Stimulated activated naive B cell treated with anti-CD40 and anti-IgM and Interleukin-4, amounts not matched to agents 10 μg/mL and 1 μg/mL and 100 μg/mL, for 72 hours (primary cell): ENCODE results near the gene GCK.
"Not testable (repeated sequence)": the region's sequence is repeated elsewhere in the genome, so short reads cannot be mapped to it uniquely, and the experiment has no call there.

ENCODE experiments used
- ATAC-seq, 2 donors: fragments of 150-1000 bp; cut with Tn5 transposase; replicated peaks; 2 replicates each; pipeline ENCODE4 v1.10.0; 2021; ENCODE audit warnings: moderate library complexity in 1 of 2
- DNase-seq: peaks from one replicate; pipeline ENCODE4 v3.0.0; 2021
- H3K27ac Mint-ChIP-seq: one replicate; pipeline ENCODE4 v1.8.0; 2022; ENCODE audit warnings: mild to moderate bottlenecking, mixed read lengths
- H3K27me3 Mint-ChIP-seq, 2 donors: one replicate each; pipeline ENCODE4 v1.8.0; 2022; ENCODE audit warnings: mixed read lengths in 2 of 2
- H3K36me3 Mint-ChIP-seq, 2 donors: one replicate each; pipeline ENCODE4 v1.8.0; 2022; ENCODE audit warnings: mixed read lengths in 2 of 2, mild to moderate bottlenecking in 1 of 2
- H3K4me1 Mint-ChIP-seq, 2 donors: one replicate each; pipeline ENCODE4 v1.8.0; 2022; ENCODE audit warnings: mixed read lengths in 2 of 2, mild to moderate bottlenecking in 1 of 2
- H3K4me3 Mint-ChIP-seq, 2 donors: one replicate each; pipeline ENCODE4 v1.8.0; 2022; ENCODE audit warnings: mild to moderate bottlenecking in 2 of 2, mixed read lengths in 2 of 2, moderate library complexity in 1 of 2
- H3K9me3 Mint-ChIP-seq, 2 donors: one replicate each; pipeline ENCODE4 v1.8.0; 2022; ENCODE audit warnings: mixed read lengths in 2 of 2, mild to moderate bottlenecking in 1 of 2

The GCK gene

DNA sequence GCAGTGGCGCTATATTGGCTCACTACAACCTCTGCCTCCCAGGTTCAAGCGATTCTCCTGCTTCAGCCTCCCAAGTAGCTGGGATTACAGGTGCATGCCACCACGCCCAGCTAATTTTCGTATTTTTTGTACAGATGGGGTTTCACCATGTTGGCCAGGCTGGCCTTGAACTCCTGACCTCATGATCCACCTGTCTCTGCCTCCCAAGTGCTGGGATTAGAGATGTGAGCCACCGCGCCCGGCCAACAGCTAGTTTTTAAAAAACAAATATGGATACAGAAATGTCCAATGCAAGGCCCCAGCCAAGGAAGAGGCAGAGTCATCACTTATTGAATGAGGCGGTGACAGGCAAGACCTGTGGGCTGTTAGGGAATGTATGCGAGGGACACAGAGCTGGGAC lies 17.3 kb downstream of the GCK start:
- not testable (repeated sequence) for H3K36me3 Mint-ChIP-seq, H3K9me3 Mint-ChIP-seq, H3K27me3 Mint-ChIP-seq, DNase-seq, H3K27ac Mint-ChIP-seq, ATAC-seq, H3K4me3 Mint-ChIP-seq
- H3K4me1 Mint-ChIP-seq: peaks cover 11 to 16% of the 10 kb centered on the region in 2 donors

DNA sequence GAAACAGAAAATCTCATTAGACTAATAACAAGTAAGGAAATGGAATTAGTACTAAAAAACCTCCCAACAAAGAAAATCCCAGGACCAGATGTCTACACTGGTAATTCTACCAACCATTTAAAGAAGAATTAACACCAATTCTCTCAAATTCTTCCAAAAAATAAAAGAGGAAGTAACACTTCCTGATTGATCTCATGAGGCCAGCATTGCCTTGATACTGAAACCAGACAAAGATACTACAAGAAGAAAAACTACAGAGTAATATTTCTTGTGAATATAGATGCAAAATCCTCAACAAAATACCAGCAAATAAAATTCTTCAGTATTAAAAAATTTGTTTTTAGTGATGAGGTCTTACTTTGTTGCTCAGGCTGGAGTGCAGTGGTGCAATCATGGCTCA lies 21.3 kb downstream of the GCK start:
- peaks cover 2 to 12% of the 10 kb centered on the region in 2 donors for H3K9me3 Mint-ChIP-seq
- no peak overlapping the region for H3K4me3 Mint-ChIP-seq
- peak; percentile 76 to 78 for ATAC-seq
- peaks cover 0 to 5% of the 10 kb centered on the region in 2 donors for H3K27me3 Mint-ChIP-seq
- no peak for DNase-seq
- peak overlapping the region; percentile 47 for H3K27ac Mint-ChIP-seq
- H3K36me3 Mint-ChIP-seq: peaks cover 0 to 2% of the 10 kb centered on the region in 2 donors
- H3K4me1 Mint-ChIP-seq: peaks cover 7 to 16% of the 10 kb centered on the region in 2 donors

DNA sequence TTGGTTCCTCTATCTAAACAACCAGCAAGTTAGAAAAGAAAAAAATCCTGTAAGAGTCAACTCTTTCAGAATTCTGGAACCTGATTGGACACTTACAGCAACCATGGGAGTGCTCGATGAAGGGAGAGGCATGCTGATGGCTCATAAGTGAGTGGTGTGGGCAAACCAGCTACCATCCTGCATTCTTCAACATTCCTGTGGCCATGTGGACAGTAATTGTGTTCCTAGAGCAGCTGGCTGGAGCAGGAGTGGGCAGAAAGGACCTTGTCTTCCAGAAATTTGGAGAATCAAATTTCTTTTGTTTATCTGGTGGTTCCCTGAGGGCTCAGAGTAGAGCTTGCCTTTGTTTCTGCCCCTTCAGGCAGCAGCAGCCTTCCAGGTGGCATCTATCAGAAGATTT lies 25.6 kb downstream of the GCK start:
- no peak for ATAC-seq
- Mint-ChIP-seq H3K36me3 (peaks cover 0 to 2% of the 10 kb centered on the region in 2 donors), H3K4me1 (peaks cover 7 to 16% of the 10 kb centered on the region in 2 donors), H3K9me3 (peaks cover 2 to 12% of the 10 kb centered on the region in 2 donors), H3K4me3 (no peak overlapping the region), H3K27me3 (no peaks in the 10 kb centered on the region), H3K27ac (no peak overlapping the region)
- DNase-seq: no peak

DNA sequence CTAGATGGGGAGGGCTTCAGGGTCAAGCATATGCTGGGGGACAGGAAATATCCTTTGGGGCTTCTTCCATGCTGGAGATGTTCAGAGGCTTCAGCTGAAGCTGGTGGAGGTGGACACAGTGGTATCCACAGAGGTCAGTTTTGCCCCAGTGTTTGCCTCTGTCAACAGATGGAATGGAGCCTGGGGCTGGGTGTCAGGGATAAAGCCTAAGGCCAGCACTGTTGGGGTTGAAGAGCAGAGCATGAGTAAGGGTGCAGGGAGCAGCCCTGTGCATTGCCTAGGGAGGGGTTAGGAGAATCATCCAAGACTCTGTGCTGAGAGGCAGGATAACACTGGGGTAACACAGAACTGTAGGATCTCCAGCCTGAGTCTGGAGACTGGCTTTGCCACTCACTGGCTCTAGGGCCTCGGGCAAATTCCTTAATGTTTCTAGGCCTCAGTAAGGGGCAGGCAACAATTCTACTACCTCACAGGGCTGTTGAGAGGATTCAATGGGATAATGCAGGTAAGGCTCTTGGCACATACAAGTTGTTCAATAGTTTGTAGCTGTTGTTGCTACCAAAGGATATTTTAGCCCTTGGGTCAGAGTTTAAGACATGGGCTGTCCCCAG lies 26.3 kb downstream of the GCK start:
- Mint-ChIP-seq H3K4me3 (no peak overlapping the region), H3K9me3 (peaks cover 2 to 12% of the 10 kb centered on the region in 2 donors), H3K27me3 (no peaks in the 10 kb centered on the region), H3K36me3 (peaks cover 0 to 2% of the 10 kb centered on the region in 2 donors), H3K4me1 (peaks cover 5 to 9% of the 10 kb centered on the region in 2 donors), H3K27ac (no peak overlapping the region)
- no peak for DNase-seq
- no peak for ATAC-seq

DNA sequence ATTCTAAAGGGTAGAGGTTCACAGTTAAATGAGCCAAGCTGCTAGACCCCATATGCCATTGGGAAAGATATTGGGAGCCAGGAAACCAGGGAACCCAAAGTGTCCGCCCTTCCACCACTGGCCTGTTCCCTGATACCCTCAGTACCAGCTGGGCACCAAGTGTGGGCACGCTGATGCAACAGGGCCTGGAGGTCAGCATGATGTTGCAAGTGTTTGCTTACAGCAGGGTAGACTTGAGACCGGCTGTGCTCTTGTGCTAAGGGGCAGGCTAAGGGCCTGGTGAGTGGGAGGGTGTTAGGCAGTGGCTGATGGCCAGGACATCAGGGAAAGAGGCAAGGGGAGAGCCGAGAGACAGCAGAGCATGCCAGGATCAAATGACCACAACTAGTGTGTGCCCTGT lies 27.1 kb downstream of the GCK start:
- no peak for DNase-seq
- H3K36me3 Mint-ChIP-seq: peaks cover 0 to 2% of the 10 kb centered on the region in 2 donors
- no peaks in the 10 kb centered on the region for H3K27me3 Mint-ChIP-seq
- no peak overlapping the region for H3K4me3 Mint-ChIP-seq
- H3K27ac Mint-ChIP-seq: no peak overlapping the region
- H3K4me1 Mint-ChIP-seq: peaks cover 0 to 2% of the 10 kb centered on the region in 2 donors
- ATAC-seq: no peak
- peaks cover 2 to 12% of the 10 kb centered on the region in 2 donors for H3K9me3 Mint-ChIP-seq

DNA sequence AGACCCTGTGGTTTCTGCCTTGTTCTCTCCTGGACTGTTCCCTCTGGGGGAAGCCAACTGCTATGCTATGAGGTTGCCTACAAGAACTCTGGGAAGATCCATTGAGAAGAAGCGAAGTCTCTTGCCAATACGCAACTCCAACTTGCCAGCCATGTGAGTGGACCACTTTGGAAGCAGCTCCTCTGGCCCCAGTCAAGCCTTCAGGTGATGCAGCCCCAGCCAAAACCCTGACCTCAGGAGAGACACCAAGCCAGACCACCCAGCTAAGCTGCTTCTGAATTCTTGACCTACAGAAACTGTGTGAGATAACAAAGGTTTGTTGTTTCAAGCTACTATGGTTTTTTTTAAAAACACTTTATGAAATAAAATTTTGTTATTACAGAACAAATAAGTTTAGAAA lies 27.9 kb downstream of the GCK start:
- Mint-ChIP-seq H3K9me3 (peaks cover 2 to 12% of the 10 kb centered on the region in 2 donors), H3K27ac (no peak overlapping the region), H3K27me3 (no peaks in the 10 kb centered on the region), H3K4me1 (no peaks in the 10 kb centered on the region), H3K4me3 (no peak overlapping the region), H3K36me3 (peaks cover 0 to 2% of the 10 kb centered on the region in 2 donors)
- no peak for DNase-seq
- ATAC-seq: no peak

DNA sequence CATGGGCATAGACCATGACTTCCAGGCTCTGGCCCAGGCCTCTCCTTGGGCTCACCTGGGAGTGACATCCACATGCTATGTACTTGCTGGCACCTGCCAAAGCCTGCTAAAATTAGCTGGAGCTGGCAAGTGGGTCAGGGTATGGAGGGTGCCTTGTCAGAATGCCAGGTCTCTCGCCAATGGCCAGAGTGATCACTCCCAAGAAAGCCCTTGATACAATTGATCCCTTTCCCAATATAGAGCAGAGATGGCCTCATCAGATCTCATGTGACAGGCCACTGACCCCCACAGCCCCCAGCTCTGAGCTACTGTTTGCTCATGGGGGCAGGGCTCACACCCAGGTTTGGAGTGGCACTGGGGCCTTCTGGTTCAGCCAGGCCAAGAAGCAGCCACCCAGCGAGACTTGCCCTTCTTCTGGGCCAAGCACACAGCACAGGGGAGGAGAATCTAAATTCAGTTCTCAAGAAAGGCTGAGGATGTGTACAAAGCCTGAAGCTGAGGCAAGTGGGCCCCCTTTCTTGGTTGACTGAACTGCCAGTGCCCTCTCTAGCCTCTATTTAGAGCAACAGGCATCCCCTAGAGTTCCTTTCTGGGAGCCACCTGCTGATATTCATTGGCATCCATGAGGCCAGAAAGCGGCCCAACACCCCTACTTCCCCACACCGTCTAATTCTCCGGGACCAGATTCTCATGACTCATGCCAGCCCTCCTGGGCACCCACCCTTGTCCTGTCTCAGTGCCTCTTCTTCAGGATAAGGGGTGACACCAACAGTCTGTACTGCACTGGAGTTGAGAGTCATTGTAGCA lies 29.2 kb downstream of the GCK start:
- H3K4me1 Mint-ChIP-seq: no peaks in the 10 kb centered on the region
- no peak for ATAC-seq
- no peak for DNase-seq
- no peaks in the 10 kb centered on the region for H3K27me3 Mint-ChIP-seq
- H3K27ac Mint-ChIP-seq: no peak overlapping the region
- H3K4me3 Mint-ChIP-seq: no peak overlapping the region
- H3K36me3 Mint-ChIP-seq: peaks cover 0 to 2% of the 10 kb centered on the region in 2 donors
- peaks cover 2 to 8% of the 10 kb centered on the region in 2 donors for H3K9me3 Mint-ChIP-seq

DNA sequence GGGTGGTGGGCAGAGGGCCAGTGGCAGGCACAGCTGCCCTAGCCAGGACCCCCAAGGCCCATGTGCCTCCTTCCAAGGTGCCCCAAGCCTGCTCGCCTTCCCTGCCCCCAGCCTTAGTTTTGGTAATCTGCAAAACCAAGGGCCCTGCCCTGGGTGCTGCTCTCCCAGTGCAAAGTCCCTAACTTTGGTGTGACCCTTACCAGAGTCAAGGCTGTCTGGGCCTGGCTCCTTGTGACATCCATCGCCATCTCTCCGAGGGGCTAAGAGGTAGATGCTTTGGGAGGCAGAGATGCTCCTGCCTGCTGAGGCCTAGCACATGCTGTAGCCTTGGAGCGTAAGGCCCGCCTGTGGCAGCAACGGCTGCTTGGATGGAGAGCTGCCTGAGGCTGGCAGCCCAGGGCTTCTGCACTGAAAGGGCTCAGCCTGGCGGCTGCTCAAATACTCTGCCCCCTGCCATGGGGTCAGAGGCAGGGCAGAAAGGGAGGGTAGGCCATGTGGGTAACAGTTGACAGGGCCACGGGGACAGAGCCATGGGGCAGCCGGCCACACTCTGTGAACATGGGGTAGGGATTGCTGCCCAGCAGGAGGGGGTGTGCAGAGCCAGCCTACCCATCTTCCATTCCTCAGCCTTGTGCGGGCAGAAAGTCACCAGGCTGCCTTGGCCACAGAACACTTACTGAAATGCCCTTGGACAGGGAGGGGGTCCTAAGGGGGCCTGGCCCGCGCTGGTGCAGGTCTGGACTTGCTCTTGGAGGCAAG lies 30.2 kb downstream of the GCK start:
- no peaks in the 10 kb centered on the region for H3K27me3 Mint-ChIP-seq
- H3K27ac Mint-ChIP-seq: no peak overlapping the region
- no peak for DNase-seq
- H3K4me1 Mint-ChIP-seq: no peaks in the 10 kb centered on the region
- no peak for ATAC-seq
- H3K36me3 Mint-ChIP-seq: no peaks in the 10 kb centered on the region
- peaks cover 0 to under 1% of the 10 kb centered on the region in 2 donors for H3K9me3 Mint-ChIP-seq
- H3K4me3 Mint-ChIP-seq: no peak overlapping the region

DNA sequence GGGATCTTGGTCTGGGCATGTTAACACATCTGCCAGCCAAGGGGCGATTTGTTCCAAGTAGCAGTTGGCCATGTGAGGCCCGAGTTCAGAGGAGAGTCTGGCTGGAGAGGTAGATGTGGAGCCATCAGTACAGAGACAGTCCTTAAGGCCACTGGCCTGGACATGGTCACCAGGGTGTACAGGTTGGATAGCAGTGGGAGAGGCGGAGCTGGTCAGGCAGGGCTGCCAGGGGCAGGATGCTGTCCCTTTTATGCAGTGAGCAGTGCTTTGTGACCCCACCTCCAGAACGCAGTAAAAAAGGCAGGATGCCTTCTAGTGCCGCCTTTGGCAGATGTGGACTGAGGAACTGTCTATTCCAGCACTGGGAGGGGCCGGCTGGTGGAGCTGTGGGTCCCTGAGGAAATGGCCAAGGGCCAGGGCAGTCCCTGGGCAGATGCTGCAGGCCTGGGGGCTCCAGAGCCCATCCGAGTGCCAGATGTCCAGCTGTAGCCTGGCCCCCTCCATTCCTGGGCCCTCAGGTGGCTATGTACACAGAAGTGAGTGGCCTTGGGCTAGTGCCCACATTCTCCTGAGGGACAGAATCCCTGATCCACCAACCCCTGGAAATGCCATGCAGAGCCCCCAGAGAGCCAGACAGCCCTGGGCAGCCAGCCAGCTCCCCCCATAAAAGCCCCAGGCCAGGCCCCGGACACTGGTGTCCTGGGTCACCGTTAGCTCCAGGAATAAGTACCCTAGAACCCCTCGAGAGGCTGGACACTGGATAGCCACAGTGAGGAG lies 31.0 kb downstream of the GCK start:
- Mint-ChIP-seq H3K4me3 (no peak overlapping the region), H3K4me1 (no peaks in the 10 kb centered on the region), H3K27ac (no peak overlapping the region), H3K9me3 (no peaks in the 10 kb centered on the region), H3K27me3 (no peaks in the 10 kb centered on the region), H3K36me3 (no peaks in the 10 kb centered on the region)
- ATAC-seq (no peak), DNase-seq (no peak)

DNA sequence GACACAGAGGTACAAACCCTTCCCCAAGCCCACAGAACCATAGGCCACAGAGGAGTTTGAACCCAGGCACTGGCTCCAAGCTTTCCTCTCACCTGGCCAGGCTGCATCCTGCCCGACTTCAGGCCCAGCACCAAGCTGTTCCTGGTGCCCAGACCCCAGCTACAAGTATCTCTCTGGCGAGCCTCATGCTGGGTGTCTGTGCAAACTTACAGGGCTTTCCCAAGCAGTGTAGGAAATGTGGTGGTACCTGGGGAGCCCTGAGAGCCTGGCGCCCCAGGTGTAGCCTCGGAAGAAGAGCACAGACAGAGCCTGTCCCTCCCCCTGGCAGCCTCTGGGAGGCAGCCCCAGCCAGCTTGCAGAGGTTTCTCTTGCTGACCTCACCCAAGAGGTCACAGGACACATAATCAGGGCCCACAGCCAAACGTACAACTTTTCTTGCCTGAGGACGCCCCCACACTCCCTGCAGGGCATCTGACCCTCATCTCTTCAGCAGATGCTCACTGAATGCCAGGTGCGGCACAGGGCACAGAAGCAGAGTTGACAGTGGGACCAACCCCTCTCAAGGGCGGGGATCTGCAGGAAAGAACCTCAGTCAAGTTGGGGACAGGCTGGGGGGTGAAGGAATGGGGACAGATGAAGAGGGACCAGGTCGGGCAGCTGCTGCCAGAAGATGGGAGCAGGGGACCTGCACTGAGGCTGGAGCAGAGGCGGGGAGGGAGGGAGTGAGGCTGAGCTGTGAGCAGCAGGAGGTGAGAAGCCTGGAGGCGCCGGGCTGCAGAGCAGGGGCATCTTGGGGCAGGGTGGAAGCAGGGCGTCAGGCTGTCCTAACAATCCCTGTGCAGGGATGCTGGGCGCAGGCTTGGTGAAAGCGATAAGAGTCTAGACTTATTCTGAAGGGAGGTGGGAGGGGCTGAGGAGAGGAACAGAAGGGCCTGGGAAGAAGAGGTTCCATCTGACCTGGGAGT lies 31.8 kb downstream of the GCK start:
- no peak for ATAC-seq
- no peaks in the 10 kb centered on the region for H3K36me3 Mint-ChIP-seq
- H3K9me3 Mint-ChIP-seq: no peaks in the 10 kb centered on the region
- no peaks in the 10 kb centered on the region for H3K27me3 Mint-ChIP-seq
- H3K4me1 Mint-ChIP-seq: no peaks in the 10 kb centered on the region
- H3K27ac Mint-ChIP-seq: no peak overlapping the region
- no peak for DNase-seq
- no peak overlapping the region for H3K4me3 Mint-ChIP-seq

DNA sequence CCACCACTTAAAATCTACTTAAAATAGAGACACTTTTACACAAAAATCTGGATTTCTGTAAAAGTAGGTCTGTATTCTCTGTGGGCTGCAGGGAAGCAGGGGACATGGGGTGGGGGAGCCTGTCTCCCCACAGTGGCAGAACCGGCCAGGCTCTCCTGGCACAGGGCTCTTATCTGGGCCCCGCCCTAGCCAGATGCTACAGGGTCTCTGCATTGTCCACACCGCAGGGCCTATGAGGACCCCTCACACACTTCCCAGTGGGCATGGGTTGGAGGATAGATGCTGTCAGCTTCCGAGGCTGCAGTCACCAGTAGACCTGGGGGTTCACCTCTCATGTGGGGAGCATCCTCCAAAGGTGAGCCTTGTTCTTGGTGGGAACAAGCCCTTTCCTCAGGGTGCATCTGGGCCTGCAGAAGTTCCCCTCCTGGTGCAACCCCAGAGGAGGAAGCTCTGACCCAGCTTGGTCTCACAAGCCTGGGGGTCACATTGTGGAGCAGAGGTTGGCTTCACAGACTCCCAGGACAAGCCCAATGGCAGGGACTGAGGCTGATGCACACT lies 32.7 kb downstream of the GCK start:
- Mint-ChIP-seq H3K9me3 (no peaks in the 10 kb centered on the region), H3K36me3 (no peaks in the 10 kb centered on the region), H3K4me3 (no peak overlapping the region), H3K4me1 (peaks cover 0 to under 1% of the 10 kb centered on the region in 2 donors), H3K27me3 (no peaks in the 10 kb centered on the region), H3K27ac (no peak overlapping the region)
- no peak for ATAC-seq
- no peak for DNase-seq

DNA sequence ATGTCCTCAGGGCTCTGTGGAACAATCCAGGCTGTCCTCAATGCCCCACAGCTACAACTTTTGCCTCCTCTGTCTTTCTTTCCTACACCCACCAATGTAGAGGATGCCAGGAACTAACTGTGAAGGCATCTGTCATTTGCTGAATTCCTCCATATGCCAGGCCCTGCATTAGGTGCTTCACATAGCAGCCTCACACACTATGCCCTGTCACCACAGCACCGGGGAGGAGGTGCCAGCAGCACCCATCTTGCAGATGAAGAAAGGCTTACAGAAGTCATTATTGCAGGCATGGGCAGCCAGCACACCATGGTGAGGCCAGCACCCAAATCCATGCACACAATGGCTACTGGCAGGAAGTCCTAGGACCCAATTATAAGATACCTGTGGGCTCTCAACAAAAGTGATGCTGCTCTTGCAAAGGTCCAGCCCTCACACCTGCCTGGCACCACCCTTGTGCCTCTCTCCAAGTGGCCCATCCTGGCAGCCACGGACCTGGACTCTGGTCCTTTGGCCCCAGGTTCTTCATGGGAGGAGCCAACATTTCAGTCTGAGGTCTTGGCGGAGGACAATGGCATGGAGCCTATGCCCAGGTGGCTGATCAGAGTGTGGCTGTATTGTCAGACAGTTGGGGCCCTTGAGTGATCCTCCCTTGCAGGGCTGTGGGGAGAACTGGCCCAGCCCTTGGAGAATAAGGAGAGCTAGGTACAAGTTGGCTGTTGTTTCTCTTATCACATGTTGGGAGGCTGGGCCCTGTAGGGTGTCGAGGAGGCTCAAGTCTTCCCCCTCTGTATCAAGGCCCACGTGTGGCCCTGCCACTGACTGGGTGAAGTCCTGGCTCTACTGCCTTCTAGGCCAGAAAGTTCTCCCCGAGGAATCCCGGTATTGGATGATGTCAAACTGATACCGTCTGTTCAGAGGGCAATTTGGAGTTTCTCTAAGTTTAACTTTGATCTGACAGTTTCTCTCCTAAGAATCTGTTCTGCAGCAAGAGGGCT lies 33.8 kb downstream of the GCK start:
- H3K9me3 Mint-ChIP-seq: no peaks in the 10 kb centered on the region
- no peak for DNase-seq
- H3K27ac Mint-ChIP-seq: no peak overlapping the region
- no peak overlapping the region for H3K4me3 Mint-ChIP-seq
- ATAC-seq: no peak
- no peaks in the 10 kb centered on the region for H3K36me3 Mint-ChIP-seq
- no peaks in the 10 kb centered on the region for H3K27me3 Mint-ChIP-seq
- H3K4me1 Mint-ChIP-seq: peaks cover 3 to 11% of the 10 kb centered on the region in 2 donors
